ENCODE data around the gene ESPN.

- TF ChIP-seq, protein P1, sequence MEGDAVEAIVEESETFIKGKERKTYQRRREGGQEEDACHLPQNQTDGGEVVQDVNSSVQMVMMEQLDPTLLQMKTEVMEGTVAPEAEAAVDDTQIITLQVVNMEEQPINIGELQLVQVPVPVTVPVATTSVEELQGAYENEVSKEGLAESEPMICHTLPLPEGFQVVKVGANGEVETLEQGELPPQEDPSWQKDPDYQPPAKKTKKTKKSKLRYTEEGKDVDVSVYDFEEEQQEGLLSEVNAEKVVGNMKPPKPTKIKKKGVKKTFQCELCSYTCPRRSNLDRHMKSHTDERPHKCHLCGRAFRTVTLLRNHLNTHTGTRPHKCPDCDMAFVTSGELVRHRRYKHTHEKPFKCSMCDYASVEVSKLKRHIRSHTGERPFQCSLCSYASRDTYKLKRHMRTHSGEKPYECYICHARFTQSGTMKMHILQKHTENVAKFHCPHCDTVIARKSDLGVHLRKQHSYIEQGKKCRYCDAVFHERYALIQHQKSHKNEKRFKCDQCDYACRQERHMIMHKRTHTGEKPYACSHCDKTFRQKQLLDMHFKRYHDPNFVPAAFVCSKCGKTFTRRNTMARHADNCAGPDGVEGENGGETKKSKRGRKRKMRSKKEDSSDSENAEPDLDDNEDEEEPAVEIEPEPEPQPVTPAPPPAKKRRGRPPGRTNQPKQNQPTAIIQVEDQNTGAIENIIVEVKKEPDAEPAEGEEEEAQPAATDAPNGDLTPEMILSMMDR (IDR thresholded peaks at IDR 0.05), result no peak
- TF ChIP-seq ZFX (IDR thresholded peaks at IDR 0.05; ENCODE audit: borderline replicate concordance), result no peak
Measured at GRCh38 chr1:6410248-6410893, 14.2 kb upstream of the ESPN start.

Measured in 22Rv1 (cell line).